Measurements from ENCODE around the gene ZBTB44.

The ZBTB44 gene

DNA sequence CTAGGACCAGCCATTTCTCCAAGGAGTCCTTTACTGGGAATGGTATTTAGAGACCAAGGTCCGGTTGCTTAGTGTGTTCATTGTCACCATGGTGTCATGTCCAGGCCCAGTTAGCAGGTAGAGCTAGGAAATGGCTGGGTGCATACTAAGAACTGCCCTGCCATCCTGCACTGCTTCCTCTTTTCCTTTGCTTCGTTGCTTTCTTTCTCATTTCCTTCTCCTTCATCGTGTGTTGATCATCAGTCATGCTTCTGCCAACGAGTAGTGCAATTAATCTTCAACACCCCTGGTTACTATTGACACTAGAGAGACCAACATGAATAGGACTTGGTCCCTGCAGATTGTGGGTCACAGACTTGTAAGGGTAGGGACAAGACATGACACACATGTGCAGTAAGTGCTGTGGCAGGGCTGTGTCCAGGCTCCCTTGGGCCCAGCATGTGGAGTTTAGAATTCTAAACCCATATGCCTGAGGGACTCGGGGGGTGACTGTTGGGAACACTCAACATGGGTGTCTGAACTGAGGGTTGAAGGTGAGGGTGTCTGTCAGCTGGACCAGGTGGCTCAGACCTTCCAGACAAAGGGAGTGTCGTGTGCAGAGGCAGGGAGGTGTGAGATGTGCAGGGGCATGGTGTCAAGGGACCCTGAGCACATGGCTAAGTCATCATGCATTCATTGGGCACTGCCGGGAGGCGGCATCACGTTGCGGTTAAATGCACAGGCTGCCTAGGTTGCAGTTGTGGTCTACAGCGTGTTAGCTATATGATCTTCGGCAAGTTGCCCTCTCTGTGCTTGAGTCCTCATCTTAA lies 112.5 kb downstream of the ZBTB44 start:
- no peaks in the 10 kb centered on the region for H3K27me3 ChIP-seq
- TF ChIP-seq, protein P1, sequence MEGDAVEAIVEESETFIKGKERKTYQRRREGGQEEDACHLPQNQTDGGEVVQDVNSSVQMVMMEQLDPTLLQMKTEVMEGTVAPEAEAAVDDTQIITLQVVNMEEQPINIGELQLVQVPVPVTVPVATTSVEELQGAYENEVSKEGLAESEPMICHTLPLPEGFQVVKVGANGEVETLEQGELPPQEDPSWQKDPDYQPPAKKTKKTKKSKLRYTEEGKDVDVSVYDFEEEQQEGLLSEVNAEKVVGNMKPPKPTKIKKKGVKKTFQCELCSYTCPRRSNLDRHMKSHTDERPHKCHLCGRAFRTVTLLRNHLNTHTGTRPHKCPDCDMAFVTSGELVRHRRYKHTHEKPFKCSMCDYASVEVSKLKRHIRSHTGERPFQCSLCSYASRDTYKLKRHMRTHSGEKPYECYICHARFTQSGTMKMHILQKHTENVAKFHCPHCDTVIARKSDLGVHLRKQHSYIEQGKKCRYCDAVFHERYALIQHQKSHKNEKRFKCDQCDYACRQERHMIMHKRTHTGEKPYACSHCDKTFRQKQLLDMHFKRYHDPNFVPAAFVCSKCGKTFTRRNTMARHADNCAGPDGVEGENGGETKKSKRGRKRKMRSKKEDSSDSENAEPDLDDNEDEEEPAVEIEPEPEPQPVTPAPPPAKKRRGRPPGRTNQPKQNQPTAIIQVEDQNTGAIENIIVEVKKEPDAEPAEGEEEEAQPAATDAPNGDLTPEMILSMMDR (IDR thresholded peaks at IDR 0.05; ENCODE audit: low read depth, low read length): no peak
- no peaks in the 10 kb centered on the region; the same call in 1 of the 2 replicates for H3K9me3 ChIP-seq
- H3K4me3 ChIP-seq (ENCODE audit: low read depth, low read length): no peak overlapping the region
- DNase-seq: no peak
- H3K4me1 ChIP-seq: no peaks in the 10 kb centered on the region
- H3K36me3 ChIP-seq: no peaks in the 10 kb centered on the region

- TF ChIP-seq, protein P1 (IDR thresholded peaks at IDR 0.05; ENCODE audit: low read depth, low read length): no peak
- no peaks in the 10 kb centered on the region for H3K4me1 ChIP-seq
- no peaks in the 10 kb centered on the region; the same call in 1 of the 2 replicates for H3K9me3 ChIP-seq
- no peak overlapping the region for H3K4me3 ChIP-seq (ENCODE audit: low read depth, low read length)
- no peaks in the 10 kb centered on the region for H3K27me3 ChIP-seq
- H3K36me3 ChIP-seq: no peaks in the 10 kb centered on the region
- no peak for DNase-seq
Measured at GRCh38 chr11:130201026-130201425, 113.7 kb downstream of the ZBTB44 start.

- TF ChIP-seq, protein P1 (IDR thresholded peaks at IDR 0.05; ENCODE audit: low read depth, low read length): no peak
- no peak overlapping the region for H3K4me3 ChIP-seq (ENCODE audit: low read depth, low read length)
- DNase-seq: no peak
- no peaks in the 10 kb centered on the region for H3K4me1 ChIP-seq
- H3K27me3 ChIP-seq: no peaks in the 10 kb centered on the region
- H3K9me3 ChIP-seq: no peaks in the 10 kb centered on the region; the same call in 1 of the 2 replicates
- no peaks in the 10 kb centered on the region for H3K36me3 ChIP-seq
Measured at GRCh38 chr11:130199792-130200191, 114.9 kb downstream of the ZBTB44 start.

GRCh38 chr11:130198964-130199363 lies 115.8 kb downstream of the ZBTB44 start:
- DNase-seq: no peak
- Histone ChIP-seq H3K36me3 (no peaks in the 10 kb centered on the region), H3K4me3 (ENCODE audit: low read depth, low read length) (no peak overlapping the region), H3K4me1 (no peaks in the 10 kb centered on the region), H3K27me3 (no peaks in the 10 kb centered on the region), H3K9me3 (no peaks in the 10 kb centered on the region; the same call in 1 of the 2 replicates)
- TF ChIP-seq, protein P1 (IDR thresholded peaks at IDR 0.05; ENCODE audit: low read depth, low read length): peak; percentile 4; the same call in 1 of the 2 replicates

DNA sequence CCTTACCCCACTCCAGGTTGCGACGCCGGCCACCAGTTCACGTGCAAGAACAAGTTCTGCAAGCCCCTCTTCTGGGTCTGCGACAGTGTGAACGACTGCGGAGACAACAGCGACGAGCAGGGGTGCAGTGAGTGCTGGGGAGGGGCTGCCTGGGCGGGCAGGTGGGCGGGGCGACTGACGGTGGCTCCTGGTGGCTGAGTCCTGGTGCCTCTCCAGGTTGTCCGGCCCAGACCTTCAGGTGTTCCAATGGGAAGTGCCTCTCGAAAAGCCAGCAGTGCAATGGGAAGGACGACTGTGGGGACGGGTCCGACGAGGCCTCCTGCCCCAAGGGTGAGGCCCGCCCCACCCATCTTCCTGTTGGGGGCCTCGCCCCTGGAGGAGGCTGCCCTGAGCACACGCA lies 116.4 kb downstream of the ZBTB44 start:
- H3K36me3 ChIP-seq: no peaks in the 10 kb centered on the region
- DNase-seq: no peak
- TF ChIP-seq, protein P1 (IDR thresholded peaks at IDR 0.05; ENCODE audit: low read depth, low read length): no peak
- H3K4me1 ChIP-seq: no peaks in the 10 kb centered on the region
- H3K9me3 ChIP-seq: no peaks in the 10 kb centered on the region
- H3K27me3 ChIP-seq: no peaks in the 10 kb centered on the region
- H3K4me3 ChIP-seq (ENCODE audit: low read depth, low read length): no peak overlapping the region

- TF ChIP-seq, protein P1 (IDR thresholded peaks at IDR 0.05; ENCODE audit: low read depth, low read length): no peak
- Histone ChIP-seq H3K9me3 (no peaks in the 10 kb centered on the region), H3K4me1 (no peaks in the 10 kb centered on the region), H3K36me3 (no peaks in the 10 kb centered on the region), H3K4me3 (ENCODE audit: low read depth, low read length) (no peak overlapping the region), H3K27me3 (no peaks in the 10 kb centered on the region)
- DNase-seq: no peak
Measured at GRCh38 chr11:130197386-130198035, 117.2 kb downstream of the ZBTB44 start.

Data from BE2C (cell line).